Activated CD4-positive, alpha-beta T cell treated with anti-CD3 and anti-CD28 coated beads, Interleukin-2, amount 50 U/mL, for 24 hours (primary cell): ENCODE measurements around the gene GLCCI1.
"Not testable (repeated sequence)": the region's sequence is repeated elsewhere in the genome, so short reads cannot be mapped to it uniquely, and the experiment has no call there.

Experiments
- DNase-seq, 2 donors: peaks; one replicate each; pipeline ENCODE4 v3.0.0-alpha.2; 2020; ENCODE audit warnings: low read depth in 1 of 2, low spot score in 1 of 2

The GLCCI1 gene

DNA sequence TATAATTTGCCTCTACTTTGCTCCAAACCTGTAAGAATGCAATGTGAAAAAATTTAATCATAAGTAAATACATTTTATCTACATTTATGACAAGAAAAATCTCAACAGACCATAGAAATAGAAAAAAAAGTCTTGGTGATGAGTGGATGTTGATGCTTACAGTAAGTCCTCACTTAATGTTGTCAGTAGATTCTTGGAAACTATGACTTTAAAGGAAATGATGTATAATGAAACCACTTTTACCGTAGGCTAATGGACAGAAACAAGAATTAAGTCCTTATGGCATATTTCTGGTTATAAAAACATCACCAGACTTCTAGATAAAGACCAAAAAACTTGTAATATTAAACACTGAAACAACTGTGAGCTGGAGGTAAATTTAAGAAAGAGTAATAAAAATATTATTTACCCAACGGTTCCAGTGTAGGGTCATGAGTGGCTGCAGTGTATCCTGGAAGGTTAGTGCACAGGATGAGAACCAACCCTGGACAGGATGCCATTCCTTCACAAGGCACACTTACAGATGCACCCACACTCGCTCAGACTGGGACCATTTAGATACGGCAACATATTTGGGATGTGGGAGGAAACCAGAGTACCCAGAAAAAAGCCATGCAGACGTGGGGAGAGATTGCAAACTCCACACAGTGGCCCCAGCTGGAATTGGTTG, 76.3 kb downstream of the GLCCI1 start:
- DNase-seq = no peak

DNA sequence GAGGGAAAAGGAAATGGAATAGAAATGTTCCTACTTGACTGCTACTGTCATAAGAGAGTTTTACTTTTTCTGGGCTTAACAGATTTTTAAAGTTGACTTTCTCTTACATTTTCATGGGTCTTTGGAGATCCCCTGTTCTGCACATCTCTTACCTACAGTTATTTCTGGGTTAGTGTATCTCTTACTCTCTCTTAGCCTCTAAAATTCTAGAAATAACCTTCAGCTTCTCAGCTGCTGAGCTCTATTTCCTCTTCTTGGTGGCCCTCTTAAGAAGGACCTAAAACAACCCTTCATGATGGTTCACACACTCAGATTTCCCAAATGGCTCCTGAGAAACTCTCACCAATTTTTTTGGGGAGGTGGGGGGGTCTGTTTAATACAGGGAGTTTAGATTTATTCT, 79.5 kb downstream of the GLCCI1 start:
- DNase-seq = not testable (repeated sequence)

DNA sequence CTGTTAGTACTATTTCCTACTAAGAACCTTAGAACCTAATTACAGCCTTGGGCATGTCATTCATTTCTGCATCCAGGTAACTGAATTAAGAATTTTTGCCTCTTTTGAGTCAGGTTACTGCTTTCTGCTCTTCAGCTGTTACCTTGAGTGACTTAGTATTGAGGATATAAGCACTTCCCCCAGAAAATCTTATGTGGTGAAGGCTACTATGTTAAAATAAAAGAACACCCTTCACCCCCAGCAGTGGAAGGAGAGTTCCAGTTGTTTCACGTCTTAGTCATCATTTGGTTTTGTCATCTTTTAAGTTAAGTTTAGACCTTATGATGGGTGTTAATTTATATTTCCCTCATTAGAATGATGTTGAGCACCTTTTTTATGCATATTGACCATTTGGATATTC, 82.8 kb downstream of the GLCCI1 start:
- no peak for DNase-seq

DNA sequence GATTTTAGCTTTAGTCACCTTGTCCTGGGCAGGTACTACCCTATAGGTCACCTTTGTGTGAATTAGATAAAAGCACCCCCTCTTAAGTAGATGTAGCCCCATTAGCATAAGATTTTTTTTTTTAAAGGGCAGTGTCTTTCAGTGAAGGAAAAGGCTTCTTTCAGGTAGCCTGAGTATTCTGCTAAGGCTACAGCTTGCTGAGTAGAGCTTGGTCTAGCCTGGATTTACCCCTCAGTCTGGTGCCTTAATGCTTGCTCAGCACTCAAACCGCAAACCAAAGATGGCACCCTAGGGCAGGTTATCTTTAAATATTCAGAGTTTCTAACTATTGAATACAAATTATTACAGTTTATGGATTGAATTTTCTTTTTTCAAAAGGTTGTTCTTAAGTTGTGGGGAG, 83.4 kb downstream of the GLCCI1 start:
- no peak for DNase-seq

DNA sequence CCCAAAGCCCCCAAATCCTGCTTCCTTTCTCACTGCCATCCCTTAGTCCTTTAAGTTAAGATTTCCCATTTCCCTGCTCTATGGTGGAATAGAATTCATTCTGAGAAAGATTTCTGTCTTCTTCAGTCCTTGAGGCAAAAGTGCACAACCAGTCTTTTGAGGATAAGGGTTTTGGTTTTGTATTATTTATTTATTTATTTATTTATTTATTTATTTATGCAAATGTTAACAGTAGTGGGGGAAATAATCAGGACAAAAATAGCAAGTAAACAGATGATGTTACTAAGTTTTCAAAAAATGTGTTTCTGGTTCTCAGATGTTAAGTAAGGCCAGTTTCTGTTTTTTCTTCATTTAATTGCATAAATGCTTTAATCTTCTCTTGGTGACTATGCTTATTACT, 84.2 kb downstream of the GLCCI1 start:
- no peak for DNase-seq

DNA sequence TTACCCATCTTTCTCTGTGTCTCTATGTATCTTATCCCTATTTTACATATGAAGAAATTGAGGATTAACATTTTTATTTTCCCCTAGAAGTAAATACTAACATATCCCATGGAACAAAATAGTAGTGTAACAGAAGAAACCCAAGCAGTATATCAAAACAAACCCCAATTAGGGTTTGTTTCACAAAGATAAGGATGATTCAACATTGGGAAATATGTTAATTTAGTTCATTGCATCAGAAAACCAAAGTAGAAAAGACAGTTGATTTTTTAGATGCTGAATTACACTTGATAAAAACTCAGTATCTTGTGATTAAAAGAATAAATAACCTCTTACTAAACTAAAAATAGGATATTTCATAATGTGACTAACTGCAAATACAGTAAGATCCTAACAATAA, 87.8 kb downstream of the GLCCI1 start:
- no peak for DNase-seq

DNA sequence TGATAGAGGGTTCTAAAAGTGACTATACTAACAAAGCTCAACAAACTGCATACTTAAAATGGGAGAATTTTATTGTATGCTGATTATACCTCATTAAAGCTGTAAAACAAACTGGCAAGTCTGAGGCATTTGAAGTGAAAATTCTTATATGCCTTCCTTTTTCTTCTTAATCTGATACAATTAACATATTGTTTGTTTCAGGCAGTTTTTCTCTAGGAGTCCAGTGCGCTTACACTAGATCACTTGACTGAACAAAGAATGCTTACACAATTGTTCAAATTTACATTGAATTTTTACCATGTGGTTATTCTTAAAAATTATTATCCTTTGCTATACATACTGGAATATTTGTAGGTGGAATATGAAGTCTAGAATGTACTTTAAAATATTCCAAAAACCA, 89.0 kb downstream of the GLCCI1 start:
- DNase-seq = no peak

DNA sequence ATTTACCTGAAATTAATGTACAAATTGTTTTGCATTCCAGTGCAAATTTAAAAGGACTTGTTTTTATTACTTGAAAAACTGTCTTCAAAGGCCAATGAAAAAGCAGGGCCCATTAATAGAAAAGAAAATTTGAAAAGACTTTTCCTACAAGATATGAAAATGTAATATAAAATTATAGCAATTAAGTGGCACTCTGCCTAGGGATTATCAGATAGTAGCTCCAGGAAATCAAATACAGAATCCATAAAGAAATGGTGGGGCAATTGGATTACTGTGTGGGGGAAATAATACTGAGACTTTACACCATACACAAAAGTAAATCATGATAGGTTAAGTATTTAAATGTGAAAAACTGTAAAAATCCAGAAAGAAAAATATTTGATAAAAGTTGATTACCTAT, 89.7 kb downstream of the GLCCI1 start:
- no peak for DNase-seq

DNA sequence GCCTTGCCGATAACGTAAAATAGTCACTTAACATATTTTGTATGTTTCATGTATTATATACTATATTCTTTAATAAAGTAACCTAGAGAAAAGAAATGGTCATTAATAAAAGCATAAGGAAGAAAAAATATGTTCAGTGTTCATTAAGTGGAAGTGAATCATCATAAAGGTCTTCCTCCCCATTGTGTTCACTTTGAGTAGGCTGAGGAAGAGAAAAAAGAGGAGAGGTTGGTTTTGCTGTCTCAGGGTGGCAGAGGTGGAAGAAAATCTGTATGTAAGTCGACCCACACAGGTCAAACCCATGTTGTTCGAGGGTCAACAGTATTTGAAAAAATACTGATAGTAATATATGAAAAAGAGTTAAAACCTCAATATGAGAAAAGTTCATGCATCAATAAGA, 90.3 kb downstream of the GLCCI1 start:
- no peak for DNase-seq

DNA sequence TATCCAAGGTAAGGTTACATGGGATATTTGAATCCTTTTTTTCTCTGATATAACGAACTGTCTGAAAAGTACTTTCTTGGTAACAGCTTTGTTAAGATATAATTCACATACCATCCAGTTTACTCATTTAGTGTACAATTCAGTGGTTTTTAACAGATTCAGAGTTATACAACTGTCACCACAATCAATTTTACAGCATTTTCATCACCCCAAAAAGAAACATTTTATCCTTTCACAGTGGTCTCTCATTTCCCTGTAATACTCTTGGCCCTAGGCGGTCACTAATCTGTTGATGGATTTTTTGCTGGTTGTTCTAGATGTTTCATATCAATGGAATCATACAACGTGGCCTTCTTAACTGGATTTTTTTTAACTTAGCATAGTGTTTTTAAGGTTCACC, 91.6 kb downstream of the GLCCI1 start:
- DNase-seq = no peak

DNA sequence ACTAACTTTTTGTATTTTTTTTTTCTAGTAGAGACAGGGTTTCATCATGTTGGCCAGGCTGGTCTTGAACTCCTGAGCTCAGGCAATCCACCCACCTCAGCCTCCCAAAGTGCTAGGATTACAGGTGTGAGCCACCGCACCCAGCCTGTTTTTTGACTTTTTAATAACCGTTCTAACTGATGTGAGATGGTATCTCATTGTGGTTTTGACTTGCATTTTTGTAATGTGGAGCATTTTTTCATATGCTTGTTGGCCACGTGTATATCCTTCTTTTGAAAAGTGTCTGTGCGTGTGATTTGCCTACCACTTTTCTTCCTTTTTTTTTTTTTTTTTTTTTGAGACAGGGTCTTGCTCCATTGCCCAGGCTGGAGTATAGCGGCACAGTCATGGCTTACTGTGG, 94.7 kb downstream of the GLCCI1 start:
- DNase-seq = not testable (repeated sequence)

DNA sequence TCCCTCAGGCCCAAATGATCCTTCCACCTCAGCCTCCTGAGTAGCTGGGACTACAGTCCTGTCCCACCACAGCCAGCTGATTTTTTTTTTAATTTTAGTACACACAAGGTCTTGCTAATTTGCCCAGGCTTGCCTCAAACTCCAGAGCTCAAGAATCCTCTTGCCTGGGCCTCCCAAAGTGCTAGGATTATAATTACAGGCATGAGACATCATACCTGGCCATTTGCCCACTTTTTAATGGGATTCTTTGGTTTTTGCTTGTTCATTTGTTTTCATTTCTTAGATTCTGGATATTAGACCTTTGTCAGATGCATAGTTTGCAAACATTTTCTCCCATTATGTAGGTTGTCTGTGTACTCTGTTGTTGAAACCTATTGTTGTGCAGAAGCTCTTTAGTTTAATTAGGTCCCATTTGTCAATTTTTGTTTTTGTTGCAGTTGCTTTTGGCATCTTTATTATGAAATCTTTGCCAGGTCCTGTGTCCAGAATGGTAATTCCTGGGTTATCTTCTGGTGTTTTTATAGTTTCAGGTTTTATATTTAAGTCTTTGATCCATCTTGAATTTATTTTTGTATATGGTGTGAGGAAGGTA, 95.2 kb downstream of the GLCCI1 start:
- DNase-seq = no peak

DNA sequence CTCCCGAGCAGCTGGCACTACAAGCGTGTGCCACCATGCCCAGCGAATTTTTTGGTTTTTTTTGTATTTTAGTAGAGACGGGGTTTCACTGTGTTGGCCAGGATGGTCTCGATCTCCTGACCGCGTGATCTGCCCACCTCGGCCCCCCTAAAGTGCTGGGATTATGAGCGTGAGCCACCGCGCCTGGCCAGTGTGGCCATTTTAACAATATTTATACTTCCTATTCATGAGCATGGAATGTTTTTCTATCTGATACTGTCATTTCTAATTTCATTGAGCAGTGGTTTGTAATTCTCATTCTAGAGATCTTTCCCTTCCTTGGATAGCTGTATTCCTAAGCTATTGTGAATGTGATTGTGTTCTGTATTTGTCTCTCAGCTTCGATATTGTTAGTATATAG, 96.2 kb downstream of the GLCCI1 start:
- no peak for DNase-seq

DNA sequence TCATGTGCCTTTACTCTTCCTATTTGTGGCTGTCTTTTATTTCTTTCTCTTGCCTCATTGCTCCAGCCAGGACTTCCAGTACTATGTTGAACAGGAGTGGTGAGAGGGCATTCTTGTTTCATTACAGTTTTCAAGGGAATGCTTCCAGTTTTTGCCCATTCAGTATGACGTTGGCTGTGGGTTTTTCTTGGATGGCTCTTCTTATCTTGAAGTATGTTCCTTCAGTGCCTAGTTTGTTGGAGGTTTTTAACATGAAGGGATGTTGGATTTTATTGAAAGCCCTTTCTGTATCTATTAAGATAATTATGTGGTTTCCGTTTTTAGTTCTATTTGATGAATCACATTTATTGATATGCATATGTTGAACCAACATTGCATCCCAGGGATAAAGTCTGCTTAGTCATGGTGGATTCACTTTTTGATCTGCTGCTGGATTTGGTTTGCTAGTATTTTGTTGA, 96.8 kb downstream of the GLCCI1 start:
- no peak for DNase-seq

DNA sequence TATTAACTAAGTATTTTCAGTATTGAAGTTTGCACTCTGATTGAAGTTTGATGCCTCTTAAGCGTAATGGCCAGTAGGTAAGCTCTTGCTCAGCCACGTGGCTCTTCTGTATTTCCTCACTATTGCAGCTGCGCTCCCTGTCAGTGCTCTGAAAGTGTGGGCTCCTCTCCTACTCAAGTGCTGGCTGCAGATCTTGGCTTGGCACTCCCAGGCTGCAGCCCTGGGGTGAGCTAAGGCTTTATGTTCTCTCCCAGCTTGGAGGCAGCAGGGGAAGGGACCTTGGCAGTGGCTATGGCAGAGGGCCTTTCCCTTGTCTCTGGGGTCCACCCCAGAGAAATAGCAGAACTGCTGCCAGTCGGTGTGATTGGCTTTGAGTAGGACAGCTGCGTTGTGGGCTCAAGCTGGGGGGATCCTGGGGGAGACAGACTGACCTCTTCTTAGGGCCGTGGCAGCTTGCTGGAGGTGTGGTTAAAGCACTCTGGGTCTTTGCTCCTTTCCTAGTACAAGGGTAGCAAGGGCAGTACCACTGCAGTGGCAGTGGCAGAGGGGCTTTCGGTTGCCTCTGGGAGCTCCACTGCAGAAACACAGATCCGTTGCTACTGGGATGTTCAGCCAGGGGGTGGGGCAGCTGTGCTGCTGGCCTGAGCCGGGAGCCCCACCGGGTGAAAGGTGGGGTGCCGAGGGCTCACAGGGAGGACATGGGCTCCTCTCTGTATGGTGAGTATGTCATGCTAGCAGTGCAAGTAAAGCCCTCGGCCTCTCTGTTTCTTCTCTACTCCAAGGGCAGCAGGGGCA, 100.5 kb downstream of the GLCCI1 start:
- DNase-seq = no peak

DNA sequence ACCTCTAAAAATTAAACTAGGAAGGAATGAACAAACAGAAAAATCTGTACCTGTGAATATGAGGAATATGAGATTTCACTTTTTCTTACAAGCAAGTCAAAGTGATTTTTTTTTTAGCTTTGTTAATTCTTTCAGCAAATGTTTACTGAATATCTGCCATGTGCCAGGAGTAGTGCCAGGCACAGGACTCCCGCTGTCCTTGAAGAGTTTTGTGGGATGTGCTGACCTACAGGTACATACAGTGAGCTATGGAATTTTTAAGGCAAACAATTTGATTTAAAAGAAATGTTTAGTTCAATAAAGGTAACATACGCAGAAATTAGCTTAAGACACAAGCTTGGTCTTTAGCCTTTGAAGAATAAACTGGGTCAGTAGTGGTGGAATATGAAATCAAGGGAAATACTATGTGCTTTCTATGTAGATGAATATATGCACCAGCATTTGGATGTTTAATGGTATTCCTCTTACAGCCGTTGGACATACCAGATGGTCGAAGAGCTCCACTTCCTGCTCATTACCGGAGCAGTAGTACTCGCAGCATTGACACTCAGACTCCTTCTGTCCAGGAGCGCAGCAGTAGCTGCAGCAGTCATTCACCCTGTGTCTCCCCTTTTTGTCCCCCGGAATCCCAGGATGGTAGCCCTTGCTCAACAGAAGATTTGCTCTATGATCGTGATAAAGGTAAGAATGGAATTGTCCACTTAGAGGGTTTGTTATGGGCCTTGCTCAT, 102.0 kb downstream of the GLCCI1 start:
- DNase-seq = no peak

DNA sequence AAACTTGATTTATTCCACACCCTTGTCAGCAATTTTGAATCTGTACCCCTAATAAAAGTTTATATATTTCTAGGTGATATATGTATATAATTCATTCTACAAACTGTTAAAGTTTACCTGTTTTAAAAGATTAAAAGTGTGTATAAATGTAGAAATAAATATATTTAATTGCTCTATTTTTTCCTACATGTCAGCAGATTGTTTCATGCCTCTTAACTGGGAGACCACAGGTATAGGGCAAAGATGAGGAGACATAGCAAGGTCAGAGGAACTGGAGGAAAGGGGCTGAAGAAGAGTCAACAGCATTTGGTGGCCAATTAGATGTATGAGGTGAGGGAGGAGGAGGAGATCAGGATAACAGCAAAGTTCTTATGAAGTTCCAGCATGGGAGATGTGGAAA, 109.8 kb downstream of the GLCCI1 start:
- DNase-seq = no peak

DNA sequence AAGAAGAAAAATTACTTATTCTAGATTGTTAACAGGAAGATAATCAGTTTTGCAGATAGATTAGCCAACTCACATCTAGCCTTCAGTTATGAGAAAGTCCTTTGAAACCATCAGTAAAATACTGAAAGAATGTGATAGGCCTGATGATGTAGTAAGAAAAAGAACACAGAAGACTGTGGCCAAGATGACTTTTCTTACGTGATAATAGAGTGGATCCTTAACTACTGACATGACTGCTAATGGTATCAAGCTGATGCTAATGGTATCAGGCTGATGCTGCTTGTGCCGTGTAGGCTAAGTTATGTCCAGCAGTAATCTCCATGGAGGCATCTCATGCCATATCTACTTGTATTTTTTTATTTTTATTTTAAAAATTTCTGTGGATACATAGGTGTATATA, 114.2 kb downstream of the GLCCI1 start:
- DNase-seq = no peak

DNA sequence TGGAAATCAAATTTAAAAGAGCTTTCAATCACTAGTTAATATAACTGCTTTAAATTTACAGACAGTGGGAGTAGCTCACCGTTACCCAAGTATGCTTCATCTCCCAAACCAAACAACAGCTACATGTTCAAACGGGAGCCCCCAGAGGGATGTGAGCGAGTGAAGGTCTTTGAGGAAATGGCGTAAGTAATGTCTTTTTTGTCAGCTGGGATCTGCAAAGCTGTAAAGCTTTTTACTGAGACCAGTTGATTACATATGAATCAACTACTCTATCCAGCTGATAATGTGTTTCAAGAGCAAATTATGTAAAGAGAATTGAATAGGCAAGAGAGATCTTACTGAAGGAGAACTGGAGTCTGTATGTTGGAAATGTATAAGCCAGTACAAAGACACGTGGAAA, 116.2 kb downstream of the GLCCI1 start:
- DNase-seq = no peak

DNA sequence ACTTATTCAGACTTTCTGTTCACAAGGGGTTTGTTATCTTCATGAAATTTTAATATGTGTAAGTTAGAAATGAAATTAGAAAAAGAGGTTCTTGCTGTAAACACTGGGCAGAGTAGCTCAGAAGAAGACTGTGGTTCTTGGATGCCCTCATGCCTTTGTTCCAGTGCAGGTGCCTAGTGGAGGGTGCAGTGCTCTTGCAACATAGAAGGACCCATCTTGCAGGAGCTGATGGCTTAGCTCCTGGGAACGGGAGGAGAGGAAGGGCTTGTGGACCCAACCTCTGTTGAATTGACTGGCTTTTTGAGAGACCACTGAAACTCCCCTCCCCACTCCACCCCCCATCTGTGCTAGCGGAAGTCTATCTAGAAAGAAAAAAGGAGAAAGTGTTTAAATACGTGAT, 116.8 kb downstream of the GLCCI1 start:
- DNase-seq = no peak

DNA sequence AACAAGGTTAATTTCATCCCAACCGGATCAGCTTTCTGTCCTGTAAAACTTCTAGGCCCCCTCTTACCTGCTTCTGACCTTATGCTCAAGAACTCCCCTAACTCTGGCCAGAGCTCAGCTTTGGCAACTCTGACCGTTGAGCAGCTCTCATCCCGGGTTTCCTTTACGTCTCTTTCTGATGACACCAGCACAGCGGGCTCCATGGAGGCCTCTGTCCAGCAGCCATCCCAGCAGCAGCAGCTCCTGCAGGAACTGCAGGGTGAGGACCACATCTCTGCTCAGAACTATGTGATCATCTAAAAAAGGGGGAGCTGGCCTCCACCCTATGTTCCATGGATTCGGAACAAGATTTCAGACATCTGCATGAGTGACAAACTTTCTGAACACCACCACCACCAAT, 117.6 kb downstream of the GLCCI1 start:
- DNase-seq = no peak
